Mesenteric fat pad (tissue), 1 donor: Measurements from ENCODE around the gene FGGY. TPM values are rescaled to one million over a fixed set of nuclear protein-coding genes. Genes with fewer than 3 reads are reported as not detected.
"Not testable (repeated sequence)": the region's sequence is repeated elsewhere in the genome, so short reads cannot be mapped to it uniquely, and the experiment has no call there.

Experiments
- DNase-seq: peaks from one replicate; pipeline ENCODE4 v3.0.0-alpha.2; 2020; ENCODE audit warnings: low spot score
- total RNA-seq: library from RNA; stranded (reverse); fragmentation: NEBNext Ultra II Directional; extraction: Animal tissue kit (Norgen Biotek cat#: 25700); gene quantifications from one replicate; pipeline ENCODE4 v1.2.1, GENCODE V29; 2021
- donor health status: DM: yes; HTN: yes; CAD: no.

FGGY gene
- total RNA-seq, 1 donor from 2014 or later = 13.8 TPM

- no peak for DNase-seq
Measured at GRCh38 chr1:59288046-59288445, 8.8 kb upstream of the FGGY start.

- no peak for DNase-seq
Measured at GRCh38 chr1:59289570-59289969, 7.3 kb upstream of the FGGY start.

- no peak for DNase-seq
Measured at GRCh38 chr1:59290193-59290949, 6.5 kb upstream of the FGGY start.

GRCh38 chr1:59291561-59291960 is 5.3 kb upstream of the FGGY start:
- no peak for DNase-seq

- no peak for DNase-seq
Measured at GRCh38 chr1:59292562-59292961, 4.3 kb upstream of the FGGY start.

- no peak for DNase-seq
Measured at GRCh38 chr1:59293206-59293605, 3.7 kb upstream of the FGGY start.

GRCh38 chr1:59293849-59294248 is 3.0 kb upstream of the FGGY start:
- no peak for DNase-seq

GRCh38 chr1:59294423-59294822 is 2.5 kb upstream of the FGGY start:
- DNase-seq = no peak

GRCh38 chr1:59295618-59296017 is 1.3 kb upstream of the FGGY start:
- no peak for DNase-seq

- DNase-seq = no peak
Measured at GRCh38 chr1:59298026-59298583, 1.2 kb downstream of the FGGY start.

- no peak for DNase-seq
Measured at GRCh38 chr1:59298710-59299346, 1.9 kb downstream of the FGGY start.

GRCh38 chr1:59299670-59300069 is 2.8 kb downstream of the FGGY start:
- DNase-seq = not testable (repeated sequence)

GRCh38 chr1:59302297-59302696 is 5.4 kb downstream of the FGGY start:
- no peak for DNase-seq

- DNase-seq = no peak
Measured at GRCh38 chr1:59302871-59303270, 6.0 kb downstream of the FGGY start.

- no peak for DNase-seq
Measured at GRCh38 chr1:59305188-59305587, 8.3 kb downstream of the FGGY start.

- no peak for DNase-seq
Measured at GRCh38 chr1:59307591-59307990, 10.7 kb downstream of the FGGY start.

- DNase-seq = no peak
Measured at GRCh38 chr1:59308839-59309238, 11.9 kb downstream of the FGGY start.

- no peak for DNase-seq
Measured at GRCh38 chr1:59309392-59309791, 12.5 kb downstream of the FGGY start.

- DNase-seq = no peak
Measured at GRCh38 chr1:59309795-59310548, 13.1 kb downstream of the FGGY start.

GRCh38 chr1:59310549-59311250 is 13.8 kb downstream of the FGGY start:
- DNase-seq = no peak

- DNase-seq = no peak
Measured at GRCh38 chr1:59314776-59315528, 18.1 kb downstream of the FGGY start.
